ENCODE results near the gene ARHGEF19. TPM values are rescaled to one million over a fixed set of nuclear protein-coding genes. Genes with fewer than 3 reads are reported as not detected.

ARHGEF19 gene
- total and polyA plus RNA-seq, 10 of the 15 experiments (the other 5 are each of a cell fraction or from before 2014, with no cell fraction given), result 0.15 to 2.9 (median 0.67) TPM; not detected in 1

- TF ChIP-seq ZBTB4 (CRISPR knock-in tag; IDR thresholded peaks at IDR 0.05) (no peak), CREB1 (IDR thresholded peaks at IDR 0.05; ENCODE audit: low read depth) (no peak), GABPA (IDR thresholded peaks at IDR 0.05; ENCODE audit: low read depth) (no peak), ATF3 (IDR thresholded peaks at IDR 0.05; ENCODE audit: borderline replicate concordance, extremely low read depth, low read depth, low read length) (no peak), DPF2 (IDR thresholded peaks at IDR 0.05) (no peak), SMARCA5 (IDR thresholded peaks at IDR 0.05) (no peak), MTA3 (IDR thresholded peaks at IDR 0.05; ENCODE audit: borderline replicate concordance, low read length) (no peak)
Measured at GRCh38 chr1:16191309-16191708, 21.1 kb downstream of the ARHGEF19 start (continued).

GRCh38 chr1:16189921-16190621 lies 22.4 kb downstream of the ARHGEF19 start:
- no peak overlapping the region for H3K9ac ChIP-seq (ENCODE audit: control insufficient read depth, insufficient read depth, low read length)
- H3K4me2 ChIP-seq (ENCODE audit: control insufficient read depth, insufficient read depth), result no peak overlapping the region
- ChIA-PET CTCF (interaction anchor here (1.0 to 15.1 kb wide), 5 partner anchors 53 to 174 kb away, joined by 3 to 375 read pairs (median 15); no protein-coding TSS in a partner anchor), SMC1A (ENCODE audit: uncharacterized antibody, unreplicated experiment) (interaction anchor here (1.5 to 6.6 kb wide), 5 partner anchors 46 to 173 kb away, joined by 4 to 63 read pairs (median 16); no protein-coding TSS in a partner anchor), POLR2A (interaction anchor here (0.5 to 1.6 kb wide), 2 partner anchors 111 to 172 kb away, joined by 3 to 4 read pairs; no protein-coding TSS in a partner anchor), RAD21 (ENCODE audit: unreplicated experiment) (interaction anchor here (0.8 to 12.2 kb wide), 4 partner anchors 54 to 182 kb away, joined by 4 to 223 read pairs (median 5); no protein-coding TSS in a partner anchor)
- ATAC-seq, result no peak
- H3K27me3 ChIP-seq (replicated peaks in 1 of 2; ENCODE audit: control insufficient read depth in 2 of 2, insufficient read depth in 2 of 2, low read length in 1 of 2), result no peaks in the 10 kb centered on the region
- H4K20me1 ChIP-seq (ENCODE audit: control insufficient read depth, insufficient read depth), result no peaks in the 10 kb centered on the region
- intact Hi-C loops (cut with micrococcal nuclease; ENCODE audit: unreplicated experiment), result no loop called here
- no peak for FAIRE-seq
- no peaks in the 10 kb centered on the region; the same call in 1 of the 2 replicates for H3K4me1 ChIP-seq (ENCODE audit: control insufficient read depth, insufficient read depth, low read length)
- no peak overlapping the region for H3K4me3 ChIP-seq
- H3K9me3 ChIP-seq (replicated peaks; ENCODE audit: control insufficient read depth, insufficient read depth, low read length), result no peaks in the 10 kb centered on the region
- no TSS peak for BruUV-seq (replicated peaks)
- in situ Hi-C loops (cut with MboI), result no loop called here
- H3K36me3 ChIP-seq (ENCODE audit: control insufficient read depth in 2 of 2, insufficient read depth in 2 of 2, low read length in 1 of 2), result no peaks in the 10 kb centered on the region
- H2AFZ ChIP-seq (ENCODE audit: control insufficient read depth, low read depth, low read length), result no peak overlapping the region
- WGBS (ENCODE audit: insufficient coverage, insufficient replicate concordance, low lambda C conversion rate, missing lambda C conversion rate), result 14% methylated on average over 9 of the region's 9 CpGs
- no peaks in the 10 kb centered on the region for H3K79me2 ChIP-seq (ENCODE audit: control insufficient read depth, insufficient read depth, low read length)
- DNase-seq (ENCODE audit: low read depth, low spot score), result no peak
- H3K27ac ChIP-seq (ENCODE audit: control insufficient read depth, insufficient read depth), result no peak overlapping the region
- TF ChIP-seq IKZF2 (IDR thresholded peaks at IDR 0.05), result no peak
- no peak for TF ChIP-seq KAT2A (conservative IDR thresholded peaks at IDR 0.05; ENCODE audit: control insufficient read depth, low read depth, low read length)
- no peak for TF ChIP-seq POLR2AphosphoS5 (IDR thresholded peaks at IDR 0.05; ENCODE audit: low read length)
- no peak for TF ChIP-seq TCF7 (IDR thresholded peaks at IDR 0.05; ENCODE audit: borderline replicate concordance)
- TF ChIP-seq CREM (IDR thresholded peaks at IDR 0.05; ENCODE audit: low read depth), result no peak
- TF ChIP-seq IRF5 (IDR thresholded peaks at IDR 0.05; ENCODE audit: borderline replicate concordance), result no peak
- TF ChIP-seq RFX5 (IDR thresholded peaks at IDR 0.05; ENCODE audit: low read depth, low read length), result no peak
- no peak for TF ChIP-seq SIN3A (IDR thresholded peaks at IDR 0.05; ENCODE audit: low read depth, low read length)

All from GM12878 (cell line).